ENCODE results near the gene COX6B2. TPM values are rescaled to one million over a fixed set of nuclear protein-coding genes. Genes with fewer than 3 reads are reported as not detected.

Gene COX6B2
- total RNA-seq, 1 donor from 2014 or later: 5.2 TPM

DNA sequence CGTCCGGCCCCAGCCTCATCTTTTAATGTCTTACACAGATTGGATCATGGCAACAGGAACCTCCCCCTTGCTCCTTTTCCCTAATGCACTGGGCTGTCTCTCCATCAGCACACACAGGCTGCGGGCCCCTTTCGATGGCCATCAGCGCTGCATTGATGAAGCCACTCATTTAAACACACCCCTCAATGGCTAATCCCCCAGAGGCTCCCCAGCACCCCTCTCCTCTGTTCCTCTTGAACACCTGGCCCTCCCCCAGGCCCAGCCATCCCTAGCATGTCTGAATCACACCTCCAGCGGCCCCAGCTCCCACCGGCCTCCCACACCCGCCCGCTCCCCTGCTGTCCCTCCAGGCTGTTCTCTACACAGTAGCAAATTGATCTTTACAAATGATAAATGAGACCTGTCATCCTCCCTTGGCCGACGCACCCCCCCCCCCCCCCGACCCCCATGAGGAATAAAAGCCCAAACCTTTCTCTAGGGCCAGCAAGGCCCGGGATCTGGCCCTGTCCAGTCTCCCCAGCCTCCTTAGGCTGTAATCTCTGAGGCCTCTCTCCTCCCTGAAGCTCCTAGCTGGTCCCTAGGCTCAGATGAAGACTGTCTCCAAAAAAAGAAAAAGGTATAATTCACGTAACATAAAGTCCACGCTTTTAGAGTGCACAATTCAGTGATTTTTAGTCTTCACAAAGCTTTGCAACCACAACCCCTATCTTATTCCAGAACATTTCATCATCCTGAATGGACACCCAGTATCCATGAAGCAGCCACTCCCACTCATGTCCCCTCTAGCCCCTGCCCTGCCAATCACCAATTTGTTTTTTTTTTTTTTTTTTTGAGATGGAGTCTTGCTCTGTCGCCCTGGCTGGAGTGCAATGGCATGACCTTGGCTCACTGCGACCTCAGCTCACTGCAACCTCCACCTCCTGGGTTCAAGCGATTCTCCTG lies 38.6 kb upstream of the COX6B2 start:
- H3K4me1 ChIP-seq: peaks cover 25% of the 10 kb centered on the region
- H3K9me3 ChIP-seq: no peaks in the 10 kb centered on the region
- intact Hi-C loops (cut with DNase I): no loop called here
- H3K27ac ChIP-seq: no peak overlapping the region
- DNase-seq (ENCODE audit: extremely low spot score in 2 of 2): no peak
- H3K4me3 ChIP-seq: no peak overlapping the region
- peaks cover 0 to 23% of the 10 kb centered on the region in 2 donors for H3K36me3 ChIP-seq
- H3K27me3 ChIP-seq: no peaks in the 10 kb centered on the region
- TF ChIP-seq, protein P1, sequence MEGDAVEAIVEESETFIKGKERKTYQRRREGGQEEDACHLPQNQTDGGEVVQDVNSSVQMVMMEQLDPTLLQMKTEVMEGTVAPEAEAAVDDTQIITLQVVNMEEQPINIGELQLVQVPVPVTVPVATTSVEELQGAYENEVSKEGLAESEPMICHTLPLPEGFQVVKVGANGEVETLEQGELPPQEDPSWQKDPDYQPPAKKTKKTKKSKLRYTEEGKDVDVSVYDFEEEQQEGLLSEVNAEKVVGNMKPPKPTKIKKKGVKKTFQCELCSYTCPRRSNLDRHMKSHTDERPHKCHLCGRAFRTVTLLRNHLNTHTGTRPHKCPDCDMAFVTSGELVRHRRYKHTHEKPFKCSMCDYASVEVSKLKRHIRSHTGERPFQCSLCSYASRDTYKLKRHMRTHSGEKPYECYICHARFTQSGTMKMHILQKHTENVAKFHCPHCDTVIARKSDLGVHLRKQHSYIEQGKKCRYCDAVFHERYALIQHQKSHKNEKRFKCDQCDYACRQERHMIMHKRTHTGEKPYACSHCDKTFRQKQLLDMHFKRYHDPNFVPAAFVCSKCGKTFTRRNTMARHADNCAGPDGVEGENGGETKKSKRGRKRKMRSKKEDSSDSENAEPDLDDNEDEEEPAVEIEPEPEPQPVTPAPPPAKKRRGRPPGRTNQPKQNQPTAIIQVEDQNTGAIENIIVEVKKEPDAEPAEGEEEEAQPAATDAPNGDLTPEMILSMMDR (IDR thresholded peaks at IDR 0.05): no peak
- TF ChIP-seq POLR2AphosphoS5 (IDR thresholded peaks at IDR 0.05; ENCODE audit: insufficient read depth in 1 of 2, low read depth in 1 of 2): no peak

DNA sequence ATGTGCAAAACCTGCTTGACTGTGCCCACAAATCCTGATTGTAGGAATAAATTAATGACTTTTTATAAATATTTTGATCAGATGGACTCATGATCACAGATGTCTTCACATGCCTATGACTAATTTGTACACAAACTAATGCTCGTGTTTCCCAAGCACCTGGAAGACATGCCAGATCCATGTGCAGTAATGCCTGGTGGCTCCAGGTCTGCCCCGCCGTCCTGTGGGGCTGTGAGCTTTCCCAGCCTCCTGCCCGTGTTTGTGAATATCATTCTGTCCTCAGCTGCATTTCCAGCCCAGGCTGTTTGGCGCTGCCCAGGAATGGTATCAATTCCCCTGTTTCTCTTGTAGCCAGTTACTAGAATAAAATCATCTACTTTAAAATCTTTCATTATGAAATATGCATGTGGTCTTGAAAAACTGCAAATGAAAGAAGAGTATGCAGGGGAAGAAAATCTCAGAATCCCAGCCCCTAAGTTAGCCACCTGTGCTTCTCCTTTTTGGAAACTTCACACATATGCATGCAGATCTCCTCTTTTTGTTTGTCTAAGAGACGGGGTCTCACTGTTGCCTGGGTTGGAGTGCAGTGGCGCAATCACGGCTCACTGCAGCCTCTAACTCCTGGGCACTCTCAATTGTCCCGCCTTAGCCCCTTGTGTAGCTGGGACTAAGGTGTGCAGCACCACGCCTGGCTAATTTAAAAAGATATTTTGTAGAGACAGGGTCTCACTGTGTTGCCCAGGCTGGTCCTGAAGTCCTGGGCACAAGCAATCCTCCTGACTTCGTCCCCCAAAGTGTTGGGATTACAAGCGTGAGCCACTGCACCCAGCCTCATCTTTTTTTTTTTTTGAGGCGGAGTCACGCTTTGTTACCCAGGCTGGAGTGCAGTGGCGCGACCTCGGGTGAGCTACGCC lies 37.4 kb upstream of the COX6B2 start:
- Histone ChIP-seq H3K27ac (no peak overlapping the region), H3K36me3 (peaks cover 0 to 34% of the 10 kb centered on the region in 2 donors), H3K9me3 (no peaks in the 10 kb centered on the region), H3K4me3 (no peak overlapping the region), H3K27me3 (no peaks in the 10 kb centered on the region), H3K4me1 (peaks cover 37% of the 10 kb centered on the region)
- TF ChIP-seq POLR2A (IDR thresholded peaks at IDR 0.05): no peak
- TF ChIP-seq, protein P1 (IDR thresholded peaks at IDR 0.05): no peak
- TF ChIP-seq POLR2AphosphoS5 (IDR thresholded peaks at IDR 0.05; ENCODE audit: insufficient read depth in 1 of 2, low read depth in 1 of 2): no peak
- intact Hi-C loops (cut with DNase I): no loop called here
- no peak for DNase-seq (ENCODE audit: extremely low spot score in 2 of 2)

DNA sequence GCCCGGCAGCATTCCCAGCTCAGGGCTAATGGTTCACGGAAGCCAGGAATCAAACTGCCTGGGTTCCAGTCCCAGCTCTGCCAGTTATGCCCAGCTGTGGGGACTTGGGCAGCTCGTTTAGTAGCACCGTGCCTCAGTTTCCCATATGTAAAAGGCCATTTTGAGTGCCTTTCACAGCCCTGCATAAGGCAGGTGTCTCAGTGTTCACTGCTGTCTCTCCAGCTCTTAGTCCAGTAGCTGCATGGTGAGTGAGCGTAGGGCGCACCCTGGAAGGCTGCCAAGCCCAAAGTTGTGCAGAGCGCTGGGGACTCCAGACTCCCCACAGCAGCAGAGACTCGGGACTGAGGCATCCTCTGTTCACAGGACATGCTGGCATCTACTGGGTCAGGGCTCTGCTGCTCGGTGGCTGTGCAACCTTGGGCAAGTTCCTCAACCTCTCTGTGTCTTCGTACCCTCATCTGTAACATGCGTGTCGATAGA lies 36.7 kb upstream of the COX6B2 start:
- no peaks in the 10 kb centered on the region for H3K27me3 ChIP-seq
- H3K9me3 ChIP-seq: no peaks in the 10 kb centered on the region
- intact Hi-C loops (cut with DNase I): no loop called here
- H3K27ac ChIP-seq: no peak overlapping the region
- no peak overlapping the region for H3K4me3 ChIP-seq
- DNase-seq (ENCODE audit: extremely low spot score in 2 of 2): no peak
- TF ChIP-seq POLR2A (IDR thresholded peaks at IDR 0.05) (no peak), POLR2AphosphoS5 (IDR thresholded peaks at IDR 0.05; ENCODE audit: insufficient read depth in 1 of 2, low read depth in 1 of 2) (no peak)
- TF ChIP-seq, protein P1 (IDR thresholded peaks at IDR 0.05): no peak
- peaks cover 44% of the 10 kb centered on the region for H3K4me1 ChIP-seq
- H3K36me3 ChIP-seq: peaks cover 0 to 34% of the 10 kb centered on the region in 2 donors

DNA sequence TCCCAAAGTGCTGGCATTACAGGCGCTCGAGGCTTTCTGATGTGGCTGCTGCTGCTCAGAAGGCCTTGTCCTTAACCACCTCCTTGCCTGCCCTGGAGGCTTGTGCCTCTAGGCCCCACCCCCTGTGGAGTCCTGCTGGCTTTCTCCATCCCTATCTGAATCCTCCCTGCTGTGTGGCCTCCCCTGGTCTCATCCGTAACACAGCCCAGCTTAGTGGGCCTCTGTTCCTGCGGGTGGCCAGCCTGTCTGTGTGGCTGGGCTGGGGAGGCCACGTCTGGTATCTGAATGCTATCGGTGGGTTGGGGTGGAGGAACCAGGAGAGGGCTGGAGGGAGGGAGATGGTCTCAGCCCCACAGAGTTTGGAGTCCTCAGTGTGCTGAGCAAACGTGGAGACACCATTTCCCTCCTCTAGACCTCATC lies 36.0 kb upstream of the COX6B2 start:
- no peaks in the 10 kb centered on the region for H3K9me3 ChIP-seq
- H3K27me3 ChIP-seq: no peaks in the 10 kb centered on the region
- H3K4me1 ChIP-seq: peaks cover 46% of the 10 kb centered on the region
- no peak overlapping the region for H3K27ac ChIP-seq
- H3K36me3 ChIP-seq: peaks cover 0 to 34% of the 10 kb centered on the region in 2 donors
- intact Hi-C loops (cut with DNase I): no loop called here
- TF ChIP-seq POLR2AphosphoS5 (IDR thresholded peaks at IDR 0.05; ENCODE audit: insufficient read depth in 1 of 2, low read depth in 1 of 2) (no peak), POLR2A (IDR thresholded peaks at IDR 0.05) (no peak)
- TF ChIP-seq, protein P1 (IDR thresholded peaks at IDR 0.05): no peak
- DNase-seq (ENCODE audit: extremely low spot score in 2 of 2): no peak
- no peak overlapping the region for H3K4me3 ChIP-seq

Measured in vagina (tissue), 2 donors.